SK-N-SH treated with all-trans-retinoic acid at 6 μM for 48 hours (cell line): ENCODE measurements around the gene NACC1.

Source experiments
- ZFP3 ChIP-seq: fragments of 250-450 bp; sonication (Bioruptor Pico); IDR thresholded peaks from 2 replicates; pipeline ENCODE4 v1.5.0; 2020; ENCODE audit warnings: mild to moderate bottlenecking, moderate library complexity
- TF ChIP-seq, protein P1 (sequence below): fragments of 250-450 bp; sonication (Bioruptor Pico); IDR thresholded peaks from 2 replicates; pipeline ENCODE4 v1.8.0; 2020; ENCODE audit warnings: mild to moderate bottlenecking, moderate library complexity, borderline replicate concordance

- TF ChIP-seq, protein P1, sequence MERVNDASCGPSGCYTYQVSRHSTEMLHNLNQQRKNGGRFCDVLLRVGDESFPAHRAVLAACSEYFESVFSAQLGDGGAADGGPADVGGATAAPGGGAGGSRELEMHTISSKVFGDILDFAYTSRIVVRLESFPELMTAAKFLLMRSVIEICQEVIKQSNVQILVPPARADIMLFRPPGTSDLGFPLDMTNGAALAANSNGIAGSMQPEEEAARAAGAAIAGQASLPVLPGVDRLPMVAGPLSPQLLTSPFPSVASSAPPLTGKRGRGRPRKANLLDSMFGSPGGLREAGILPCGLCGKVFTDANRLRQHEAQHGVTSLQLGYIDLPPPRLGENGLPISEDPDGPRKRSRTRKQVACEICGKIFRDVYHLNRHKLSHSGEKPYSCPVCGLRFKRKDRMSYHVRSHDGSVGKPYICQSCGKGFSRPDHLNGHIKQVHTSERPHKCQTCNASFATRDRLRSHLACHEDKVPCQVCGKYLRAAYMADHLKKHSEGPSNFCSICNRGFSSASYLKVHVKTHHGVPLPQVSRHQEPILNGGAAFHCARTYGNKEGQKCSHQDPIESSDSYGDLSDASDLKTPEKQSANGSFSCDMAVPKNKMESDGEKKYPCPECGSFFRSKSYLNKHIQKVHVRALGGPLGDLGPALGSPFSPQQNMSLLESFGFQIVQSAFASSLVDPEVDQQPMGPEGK (CRISPR knock-in tag), result no peak
- no peak for TF ChIP-seq ZFP3 (CRISPR knock-in tag)
Observed at GRCh38 chr19:13176345-13176744, 58.3 kb downstream of the NACC1 start.
